Liver (tissue), 3 donors: ENCODE measurements around the gene CTTN.

Experiments used
- CTCF ChIP-seq: fragments of 150-350 bp; IDR thresholded peaks from 2 replicates; pipeline ENCODE4 v1.5.1; 2017; ENCODE audit warnings: improper control_type of control experiment, low read depth, low read length; ENCODE audit not compliant: missing input control
- EGR1 ChIP-seq, 2 donors: IDR thresholded peaks; 2 replicates each; pipeline ENCODE4 v1.6.1; 2016 to 2018; ENCODE audit warnings: antibody characterized with exemption in 2 of 2, low read depth in 2 of 2
- SP1 ChIP-seq: IDR thresholded peaks from 2 replicates; pipeline ENCODE4 v1.6.1; 2018; ENCODE audit warnings: antibody characterized with exemption, mild to moderate bottlenecking
- YY1 ChIP-seq: IDR thresholded peaks from 2 replicates; pipeline ENCODE4 v1.6.1; 2016; ENCODE audit warnings: antibody characterized with exemption, mild to moderate bottlenecking
- donor health status: healthy.
- donor health status: healthy.

GRCh38 chr11:70436501-70436860 is 38.2 kb downstream of the CTTN start:
- TF ChIP-seq CTCF: no peak
- TF ChIP-seq YY1: no peak
- TF ChIP-seq SP1: no peak
- no peak for TF ChIP-seq EGR1 (IDR thresholded peaks at IDR 0.05; ENCODE audit: low read depth in 2 of 2)
